HEK293T (cell line): ENCODE data around the gene SGTA.

Experiments
- CTCF ChIA-PET: fragments of 350-600 bp; formaldehyde crosslinking; extraction: SDS; loops from one replicate; lab custom pipeline; 2021; ENCODE audit warnings: antibody characterized with exemption, inconsistent platforms; lab: Yijun Ruan, JAX
- POLR2A ChIA-PET: fragments of 350-600 bp; formaldehyde crosslinking; extraction: SDS; loops from one replicate; lab custom pipeline; 2020; ENCODE audit warnings: antibody characterized with exemption, inconsistent platforms; lab: Yijun Ruan, JAX
- DNase-seq: peaks from one replicate; pipeline ENCODE4 v3.0.0; 2012; ENCODE audit warnings: mixed read lengths; ENCODE audit errors: extremely low spot score
- ARNT ChIP-seq: fragments of 450-650 bp; IDR thresholded peaks from 2 replicates; pipeline ENCODE4 v1.6.1; 2017; ENCODE audit warnings: mild to moderate bottlenecking
- BHLHE40 ChIP-seq: fragments of 450-650 bp; IDR thresholded peaks from 2 replicates; pipeline ENCODE4 v1.6.1; 2016; ENCODE audit warnings: mild to moderate bottlenecking, moderate library complexity, borderline replicate concordance
- CTBP1 ChIP-seq: fragments of 450-650 bp; IDR thresholded peaks from 2 replicates; pipeline ENCODE4 v1.6.1; 2016; ENCODE audit warnings: borderline replicate concordance
- ELF4 ChIP-seq: fragments of 450-650 bp; IDR thresholded peaks from 2 replicates; pipeline ENCODE4 v1.6.1; 2017; ENCODE audit warnings: antibody characterized with exemption
- FOXA1 ChIP-seq: fragments of 450-650 bp; IDR thresholded peaks from 2 replicates; pipeline ENCODE4 v1.6.1; 2016; ENCODE audit warnings: mild to moderate bottlenecking
- FOXK2 ChIP-seq: fragments of 450-650 bp; IDR thresholded peaks from 2 replicates; pipeline ENCODE4 v1.6.1; 2016; ENCODE audit warnings: mild to moderate bottlenecking
- FOXM1 ChIP-seq: fragments of 450-650 bp; IDR thresholded peaks from 2 replicates; pipeline ENCODE4 v1.6.1; 2017; ENCODE audit warnings: mild to moderate bottlenecking, borderline replicate concordance
- HDGF ChIP-seq: fragments of 450-650 bp; IDR thresholded peaks from 2 replicates; pipeline ENCODE4 v1.6.1; 2017; ENCODE audit warnings: antibody characterized with exemption, borderline replicate concordance
- L3MBTL2 ChIP-seq: fragments of 450-650 bp; conservative IDR thresholded peaks from 2 replicates; pipeline ENCODE4 v1.6.1; 2016; ENCODE audit warnings: mild to moderate bottlenecking
- LEF1 ChIP-seq: fragments of 450-650 bp; IDR thresholded peaks from 2 replicates; pipeline ENCODE4 v1.6.1; 2017; ENCODE audit warnings: mild to moderate bottlenecking, borderline replicate concordance
- NFRKB ChIP-seq: fragments of 450-650 bp; IDR thresholded peaks from 2 replicates; pipeline ENCODE4 v1.6.1; 2016; ENCODE audit warnings: mild to moderate bottlenecking, moderate library complexity
- PKNOX1 ChIP-seq: fragments of 450-650 bp; IDR thresholded peaks from 2 replicates; pipeline ENCODE4 v1.6.1; 2016
- SP1 ChIP-seq: fragments of 450-650 bp; IDR thresholded peaks from 2 replicates; pipeline ENCODE4 v1.6.1; 2017
- SUZ12 ChIP-seq: fragments of 450-650 bp; IDR thresholded peaks from 2 replicates; pipeline ENCODE4 v1.6.1; 2016; ENCODE audit warnings: mild to moderate bottlenecking
- TARDBP ChIP-seq: fragments of 450-650 bp; IDR thresholded peaks from 2 replicates; pipeline ENCODE4 v1.6.1; 2016
- ZNF384 ChIP-seq: fragments of 450-650 bp; IDR thresholded peaks from 2 replicates; pipeline ENCODE4 v1.6.1; 2016

SGTA gene

DNA sequence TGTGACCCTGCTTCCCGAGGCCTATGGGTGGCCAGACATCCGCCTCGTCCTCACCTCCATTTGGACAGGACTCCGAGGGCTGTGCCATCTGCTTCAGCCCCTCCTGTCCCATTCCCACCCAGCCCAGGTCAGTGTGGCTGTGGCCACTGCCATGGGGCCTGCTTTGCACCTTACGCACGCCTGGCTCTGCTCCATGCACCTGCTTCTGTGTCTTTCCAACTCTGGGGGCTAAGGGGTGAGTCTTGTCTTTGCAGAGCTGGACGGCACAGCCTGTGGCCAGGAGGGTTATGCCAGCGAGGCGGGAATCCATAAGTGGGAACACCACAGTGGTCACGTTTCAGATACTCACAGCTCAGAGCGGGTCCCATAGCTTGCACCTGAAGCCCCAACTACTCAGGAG, 31.4 kb upstream of the SGTA start:
- no peak for DNase-seq
- no peak for TF ChIP-seq PKNOX1
- TF ChIP-seq FOXK2 = no peak
- no peak for TF ChIP-seq CTBP1
- no peak for TF ChIP-seq SP1
- CTCF ChIA-PET = no interaction called here
- POLR2A ChIA-PET = no interaction called here

- DNase-seq = no peak
- TF ChIP-seq SUZ12 = no peak
- no peak for TF ChIP-seq SP1
- TF ChIP-seq TARDBP = no peak
- no peak for TF ChIP-seq BHLHE40
- TF ChIP-seq L3MBTL2 = no peak
- no peak for TF ChIP-seq FOXM1
- TF ChIP-seq ELF4 = no peak
- no peak for TF ChIP-seq CTBP1
- no peak for TF ChIP-seq HDGF
- no peak for TF ChIP-seq ZNF384
- no peak for TF ChIP-seq PKNOX1
- TF ChIP-seq LEF1 = no peak
- TF ChIP-seq NFRKB = no peak
- ChIA-PET CTCF (no interaction called here), POLR2A (no interaction called here)
These were observed 30.4 kb upstream of the SGTA start for GRCh38 chr19:2813235-2814160.

- TF ChIP-seq HDGF = no peak
- TF ChIP-seq ARNT = no peak
- no peak for TF ChIP-seq NFRKB
- no peak for TF ChIP-seq SP1
- TF ChIP-seq ELF4 = no peak
- no peak for TF ChIP-seq FOXK2
- no peak for TF ChIP-seq CTBP1
- POLR2A ChIA-PET = no interaction called here
- no peak for DNase-seq
- CTCF ChIA-PET = no interaction called here
These were observed 29.6 kb upstream of the SGTA start for GRCh38 chr19:2812414-2813234.

GRCh38 chr19:2811735-2812413, 28.8 kb upstream of the SGTA start:
- TF ChIP-seq FOXK2 (no peak), TARDBP (no peak), ZNF384 (no peak), NFRKB (no peak), SUZ12 (no peak), PKNOX1 (no peak), BHLHE40 (no peak), L3MBTL2 (no peak), ELF4 (no peak), SP1 (no peak), ARNT (no peak), HDGF (no peak), FOXM1 (no peak), CTBP1 (no peak), LEF1 (no peak), FOXA1 (no peak)
- no peak for DNase-seq
- POLR2A ChIA-PET = no interaction called here
- CTCF ChIA-PET = no interaction called here

DNA sequence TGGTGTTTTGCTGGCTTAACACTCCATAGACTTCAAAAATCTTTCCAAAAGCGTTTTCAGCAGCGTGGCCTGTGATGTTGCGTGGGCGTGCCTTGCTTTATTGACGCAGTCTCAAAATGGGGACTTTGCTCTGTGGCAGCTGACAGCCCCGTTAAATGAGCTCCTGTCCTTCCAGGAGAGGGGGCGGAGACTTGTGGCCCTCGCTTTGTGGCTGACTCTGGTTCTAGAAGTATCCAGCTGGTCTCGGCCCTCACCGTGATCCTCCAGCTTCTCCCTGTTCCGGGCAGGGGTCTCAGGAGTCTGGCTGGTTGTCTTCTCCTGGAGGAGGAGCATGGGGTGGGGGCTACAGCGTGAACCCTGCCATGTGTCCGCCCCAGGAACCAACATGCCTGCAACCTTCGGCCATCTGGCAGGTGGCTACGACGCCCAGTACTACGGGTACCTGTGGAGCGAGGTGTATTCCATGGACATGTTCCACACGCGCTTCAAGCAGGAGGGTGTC, 28.2 kb upstream of the SGTA start:
- TF ChIP-seq PKNOX1 (no peak), FOXA1 (no peak), TARDBP (no peak), SP1 (no peak), ELF4 (no peak), FOXK2 (no peak), LEF1 (no peak), ARNT (no peak), ZNF384 (no peak), NFRKB (no peak), SUZ12 (no peak), BHLHE40 (no peak), L3MBTL2 (no peak), FOXM1 (no peak), CTBP1 (no peak)
- POLR2A ChIA-PET = no interaction called here
- DNase-seq = no peak
- CTCF ChIA-PET = no interaction called here
